HL-60 (cell line): ENCODE data around the gene MAP3K4.

Source experiments
- DNase-seq, 2 experiments: peaks; one replicate each; pipeline ENCODE4 v3.0.0-alpha.2; 2010 to 2020; ENCODE audit warnings: low read depth in 1 of 2, low spot score in 1 of 2
- H3K27ac ChIP-seq: fragments of 250-450 bp; sonication (Bioruptor Pico); replicated peaks from 2 replicates; pipeline ENCODE4 v1.5.1; 2020; ENCODE audit warnings: mild to moderate bottlenecking, moderate library complexity
- H3K27me3 ChIP-seq: fragments of 250-450 bp; sonication (Bioruptor Pico); 2 replicates; pipeline ENCODE4 v1.5.1; 2021; ENCODE audit warnings: mild to moderate bottlenecking, moderate library complexity; ENCODE audit not compliant: insufficient read depth, poor library complexity, severe bottlenecking
- H3K4me3 ChIP-seq: replicated peaks from 2 replicates; pipeline ENCODE4 v1.5.1; 2011; ENCODE audit warnings: mild to moderate bottlenecking, control low read depth, low read length; ENCODE audit not compliant: insufficient read depth
- CTCF ChIP-seq: IDR thresholded peaks from one replicate; pipeline ENCODE4 v1.5.1; 2011; ENCODE audit warnings: low read length, control low read depth, inconsistent platforms; ENCODE audit not compliant: insufficient read depth
- GABPA ChIP-seq: IDR thresholded peaks from 2 replicates; pipeline ENCODE4 v1.6.1; 2012; ENCODE audit warnings: low read depth
- POLR2AphosphoS5 ChIP-seq: IDR thresholded peaks from 2 replicates; pipeline ENCODE4 v1.6.1; 2012; ENCODE audit warnings: low read depth
- SPI1 ChIP-seq: IDR thresholded peaks from 2 replicates; pipeline ENCODE4 v1.6.1; 2012; ENCODE audit warnings: low read depth, mild to moderate bottlenecking, borderline replicate concordance
- long read RNA-seq: library from polyadenylated mRNA; unstranded; transcript quantifications from one replicate; pipeline ENCODE4 v2.0.0, GENCODE V29; 2020
- TF ChIP-seq, protein P1 (sequence below): IDR thresholded peaks from 2 replicates; pipeline ENCODE4 v1.6.1; 2012; ENCODE audit warnings: low read depth; ENCODE audit not compliant: insufficient replicate concordance

MAP3K4 gene, protein sequence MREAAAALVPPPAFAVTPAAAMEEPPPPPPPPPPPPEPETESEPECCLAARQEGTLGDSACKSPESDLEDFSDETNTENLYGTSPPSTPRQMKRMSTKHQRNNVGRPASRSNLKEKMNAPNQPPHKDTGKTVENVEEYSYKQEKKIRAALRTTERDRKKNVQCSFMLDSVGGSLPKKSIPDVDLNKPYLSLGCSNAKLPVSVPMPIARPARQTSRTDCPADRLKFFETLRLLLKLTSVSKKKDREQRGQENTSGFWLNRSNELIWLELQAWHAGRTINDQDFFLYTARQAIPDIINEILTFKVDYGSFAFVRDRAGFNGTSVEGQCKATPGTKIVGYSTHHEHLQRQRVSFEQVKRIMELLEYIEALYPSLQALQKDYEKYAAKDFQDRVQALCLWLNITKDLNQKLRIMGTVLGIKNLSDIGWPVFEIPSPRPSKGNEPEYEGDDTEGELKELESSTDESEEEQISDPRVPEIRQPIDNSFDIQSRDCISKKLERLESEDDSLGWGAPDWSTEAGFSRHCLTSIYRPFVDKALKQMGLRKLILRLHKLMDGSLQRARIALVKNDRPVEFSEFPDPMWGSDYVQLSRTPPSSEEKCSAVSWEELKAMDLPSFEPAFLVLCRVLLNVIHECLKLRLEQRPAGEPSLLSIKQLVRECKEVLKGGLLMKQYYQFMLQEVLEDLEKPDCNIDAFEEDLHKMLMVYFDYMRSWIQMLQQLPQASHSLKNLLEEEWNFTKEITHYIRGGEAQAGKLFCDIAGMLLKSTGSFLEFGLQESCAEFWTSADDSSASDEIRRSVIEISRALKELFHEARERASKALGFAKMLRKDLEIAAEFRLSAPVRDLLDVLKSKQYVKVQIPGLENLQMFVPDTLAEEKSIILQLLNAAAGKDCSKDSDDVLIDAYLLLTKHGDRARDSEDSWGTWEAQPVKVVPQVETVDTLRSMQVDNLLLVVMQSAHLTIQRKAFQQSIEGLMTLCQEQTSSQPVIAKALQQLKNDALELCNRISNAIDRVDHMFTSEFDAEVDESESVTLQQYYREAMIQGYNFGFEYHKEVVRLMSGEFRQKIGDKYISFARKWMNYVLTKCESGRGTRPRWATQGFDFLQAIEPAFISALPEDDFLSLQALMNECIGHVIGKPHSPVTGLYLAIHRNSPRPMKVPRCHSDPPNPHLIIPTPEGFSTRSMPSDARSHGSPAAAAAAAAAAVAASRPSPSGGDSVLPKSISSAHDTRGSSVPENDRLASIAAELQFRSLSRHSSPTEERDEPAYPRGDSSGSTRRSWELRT (N-terminal part only)
- long read RNA-seq, full-length matches to known transcripts: 23 of 41 reads
- long read RNA-seq, partial matches to known transcripts: 13 of 41 reads
- long read RNA-seq, other reads (novel, unspliced or antisense): 5 of 41 reads

GRCh38 chr6:160991406-160992060 is at the start of gene MAP3K4:
TSS of gene MAP3K4 (plus strand) at chr6:160991769. CDS start at chr6:160991932, 163 bp downstream.
- peak; percentile 44 to 75 for DNase-seq

GRCh38 chr6:160943997-160944396 is 47.6 kb upstream of the MAP3K4 start:
- TF ChIP-seq SPI1: no peak
- TF ChIP-seq, protein P1, sequence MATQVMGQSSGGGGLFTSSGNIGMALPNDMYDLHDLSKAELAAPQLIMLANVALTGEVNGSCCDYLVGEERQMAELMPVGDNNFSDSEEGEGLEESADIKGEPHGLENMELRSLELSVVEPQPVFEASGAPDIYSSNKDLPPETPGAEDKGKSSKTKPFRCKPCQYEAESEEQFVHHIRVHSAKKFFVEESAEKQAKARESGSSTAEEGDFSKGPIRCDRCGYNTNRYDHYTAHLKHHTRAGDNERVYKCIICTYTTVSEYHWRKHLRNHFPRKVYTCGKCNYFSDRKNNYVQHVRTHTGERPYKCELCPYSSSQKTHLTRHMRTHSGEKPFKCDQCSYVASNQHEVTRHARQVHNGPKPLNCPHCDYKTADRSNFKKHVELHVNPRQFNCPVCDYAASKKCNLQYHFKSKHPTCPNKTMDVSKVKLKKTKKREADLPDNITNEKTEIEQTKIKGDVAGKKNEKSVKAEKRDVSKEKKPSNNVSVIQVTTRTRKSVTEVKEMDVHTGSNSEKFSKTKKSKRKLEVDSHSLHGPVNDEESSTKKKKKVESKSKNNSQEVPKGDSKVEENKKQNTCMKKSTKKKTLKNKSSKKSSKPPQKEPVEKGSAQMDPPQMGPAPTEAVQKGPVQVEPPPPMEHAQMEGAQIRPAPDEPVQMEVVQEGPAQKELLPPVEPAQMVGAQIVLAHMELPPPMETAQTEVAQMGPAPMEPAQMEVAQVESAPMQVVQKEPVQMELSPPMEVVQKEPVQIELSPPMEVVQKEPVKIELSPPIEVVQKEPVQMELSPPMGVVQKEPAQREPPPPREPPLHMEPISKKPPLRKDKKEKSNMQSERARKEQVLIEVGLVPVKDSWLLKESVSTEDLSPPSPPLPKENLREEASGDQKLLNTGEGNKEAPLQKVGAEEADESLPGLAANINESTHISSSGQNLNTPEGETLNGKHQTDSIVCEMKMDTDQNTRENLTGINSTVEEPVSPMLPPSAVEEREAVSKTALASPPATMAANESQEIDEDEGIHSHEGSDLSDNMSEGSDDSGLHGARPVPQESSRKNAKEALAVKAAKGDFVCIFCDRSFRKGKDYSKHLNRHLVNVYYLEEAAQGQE: no peak
- no peak for TF ChIP-seq CTCF
- TF ChIP-seq GABPA: no peak
- Histone ChIP-seq H3K27ac (no peak overlapping the region), H3K27me3 (peaks cover under 1% of the 10 kb centered on the region), H3K4me3 (no peak overlapping the region)
- DNase-seq: no peak

More at GRCh38 chr6:160991406-160992060, at the start of gene MAP3K4:
- H3K27me3 ChIP-seq: no peaks in the 10 kb centered on the region
- peak within 1 kb of the TSS; percentile 86 for H3K4me3 ChIP-seq
- peak within 1 kb of the TSS; percentile 85 for H3K27ac ChIP-seq
- TF ChIP-seq, protein P1: peak; percentile 43
- peak; percentile 80 for TF ChIP-seq POLR2AphosphoS5
- TF ChIP-seq CTCF: no peak

- no peak overlapping the region for H3K4me3 ChIP-seq
- DNase-seq: no peak
- TF ChIP-seq POLR2AphosphoS5 (no peak), GABPA (no peak), CTCF (no peak), SPI1 (no peak)
- TF ChIP-seq, protein P1: no peak
- no peak overlapping the region for H3K27ac ChIP-seq
- H3K27me3 ChIP-seq: no peaks in the 10 kb centered on the region
Observed at GRCh38 chr6:160945516-160946177, 45.9 kb upstream of the MAP3K4 start.
